Fibroblast of the aortic adventitia (primary cell): ENCODE measurements around the gene GPX7. TPM values are rescaled to one million over a fixed set of nuclear protein-coding genes. Genes with fewer than 3 reads are reported as not detected.

Experiments used
- DNase-seq: peaks from one replicate; pipeline ENCODE4 v3.0.0-alpha.2; 2010; ENCODE audit warnings: low read depth
- H3K4me3 ChIP-seq: 2 replicates; pipeline ENCODE4 v1.5.1; 2011; ENCODE audit warnings: low read depth, mild to moderate bottlenecking, control low read depth, low read length, moderate library complexity
- CTCF ChIP-seq: IDR thresholded peaks from 2 replicates; pipeline ENCODE4 v1.5.1; 2011; ENCODE audit warnings: mild to moderate bottlenecking, low read length, control low read depth, inconsistent platforms; ENCODE audit not compliant: insufficient read depth
- total RNA-seq: library from RNA; depleted of rRNA; stranded (reverse); fragments of >200 nt; gene quantifications from 2 replicates; pipeline ENCODE4 v1.2.3, GENCODE V29; 2012; ENCODE audit warnings: low replicate concordance

Gene GPX7
- total RNA-seq, 1 donor, result 31.0 TPM

GRCh38 chr1:52604063-52604770 is 2.0 kb downstream of the GPX7 start:
- TF ChIP-seq CTCF, result no peak
- H3K4me3 ChIP-seq, result no peak overlapping the region
- no peak for DNase-seq

GRCh38 chr1:52613636-52614373 is 11.6 kb downstream of the GPX7 start:
- no peak for TF ChIP-seq CTCF
- DNase-seq, result no peak
- no peak overlapping the region for H3K4me3 ChIP-seq

GRCh38 chr1:52614671-52615070 is 12.5 kb downstream of the GPX7 start:
- no peak overlapping the region for H3K4me3 ChIP-seq
- no peak for DNase-seq
- no peak for TF ChIP-seq CTCF

- no peak for TF ChIP-seq CTCF
- no peak overlapping the region for H3K4me3 ChIP-seq
- no peak for DNase-seq
Observed at GRCh38 chr1:52615489-52616042, 13.4 kb downstream of the GPX7 start.

GRCh38 chr1:52621950-52622349 is 19.8 kb downstream of the GPX7 start:
- no peak for DNase-seq
- no peak overlapping the region for H3K4me3 ChIP-seq
- TF ChIP-seq CTCF, result no peak

- DNase-seq, result no peak
- H3K4me3 ChIP-seq, result no peak overlapping the region
- TF ChIP-seq CTCF, result no peak
Observed at GRCh38 chr1:52623812-52624211, 21.6 kb downstream of the GPX7 start.
